LNCaP clone FGC (cell line): ENCODE measurements around the gene TMPRSS11D.

ENCODE experiments used
- DNase-seq: peaks from one replicate; pipeline ENCODE4 v3.0.0-alpha.2; 2011; ENCODE audit warnings: low read depth
- H3K4me3 ChIP-seq: 2 replicates; pipeline ENCODE4 v1.5.1; 2011; ENCODE audit warnings: mild to moderate bottlenecking, low read depth, low read length, control low read depth
- CTCF ChIP-seq: IDR thresholded peaks from 2 replicates; pipeline ENCODE4 v1.5.1; 2012; ENCODE audit warnings: mild to moderate bottlenecking; ENCODE audit not compliant: control insufficient read depth, insufficient read depth; ENCODE audit errors: extremely low read depth

Gene TMPRSS11D

GRCh38 chr4:67853336-67853735, 30.5 kb downstream of the TMPRSS11D start:
- peak; percentile 1 for DNase-seq
- no peak for TF ChIP-seq CTCF
- H3K4me3 ChIP-seq: no peak overlapping the region

GRCh38 chr4:67820903-67821302, 62.9 kb downstream of the TMPRSS11D start:
- TF ChIP-seq CTCF: no peak
- no peak for DNase-seq
- H3K4me3 ChIP-seq: no peak overlapping the region

- no peak for TF ChIP-seq CTCF
- H3K4me3 ChIP-seq: no peak overlapping the region
- DNase-seq: no peak
Observed at GRCh38 chr4:67810011-67810410, 73.8 kb downstream of the TMPRSS11D start.

- no peak overlapping the region for H3K4me3 ChIP-seq
- no peak for TF ChIP-seq CTCF
Observed at GRCh38 chr4:67809502-67809901, 74.3 kb downstream of the TMPRSS11D start.

GRCh38 chr4:67796810-67797209, 87.0 kb downstream of the TMPRSS11D start:
- no peak for TF ChIP-seq CTCF
- no peak for DNase-seq
- H3K4me3 ChIP-seq: no peak overlapping the region

More at GRCh38 chr4:67809502-67809901, 74.3 kb downstream of the TMPRSS11D start:
- no peak for DNase-seq

- DNase-seq: no peak
- no peak for TF ChIP-seq CTCF
- H3K4me3 ChIP-seq: no peak overlapping the region
Observed at GRCh38 chr4:67790721-67791120, 93.1 kb downstream of the TMPRSS11D start.

- DNase-seq: no peak
- no peak for TF ChIP-seq CTCF
- H3K4me3 ChIP-seq: no peak overlapping the region
Observed at GRCh38 chr4:67787311-67787710, 96.5 kb downstream of the TMPRSS11D start.
